ENCODE measurements around the gene PCMT1. TPM values are rescaled to one million over a fixed set of nuclear protein-coding genes. Genes with fewer than 3 reads are reported as not detected.

PCMT1 gene
- polyA plus RNA-seq, 2 donors = 20.8 to 64.9 TPM

DNA sequence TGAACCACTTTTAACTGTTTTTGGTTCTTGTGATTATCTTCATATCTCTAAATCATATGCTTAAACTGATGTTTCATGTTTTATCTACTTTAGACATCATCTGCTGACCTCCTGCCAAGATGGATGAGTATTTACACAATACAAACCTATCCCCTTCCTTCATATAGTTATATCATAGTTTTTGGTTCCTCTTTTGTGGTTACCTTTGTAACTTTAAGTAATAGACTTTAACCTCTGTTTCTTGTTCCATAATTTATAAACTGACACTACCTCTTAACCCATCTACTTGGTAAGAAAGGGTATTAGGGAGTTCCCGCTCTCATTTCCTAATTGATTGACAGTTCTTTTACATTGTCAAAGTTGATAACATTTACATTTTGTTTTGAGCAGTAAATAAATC lies 11.9 kb downstream of the PCMT1 start:
- Histone ChIP-seq H3K36me3 (ENCODE audit: control insufficient read depth in 2 of 2, insufficient read depth in 2 of 2, low read length in 1 of 2) (no peaks in the 10 kb centered on the region), H3K27ac (ENCODE audit: low read depth in 2 of 2, low read length in 1 of 2) (no peak overlapping the region), H3K4me3 (ENCODE audit: low read depth in 1 of 2, low read length in 2 of 2) (no peak overlapping the region), H3K27me3 (ENCODE audit: control insufficient read depth in 1 of 2, insufficient read depth in 2 of 2, low read length in 2 of 2) (no peaks in the 10 kb centered on the region), H3K4me1 (ENCODE audit: control insufficient read depth in 2 of 2, insufficient read depth in 2 of 2, low read length in 1 of 2) (no peaks in the 10 kb centered on the region), H3K9me3 (ENCODE audit: control insufficient read depth in 2 of 2, insufficient read depth in 1 of 2, low read depth in 1 of 2, low read length in 1 of 2) (no peaks in the 10 kb centered on the region)
- WGBS, 2 donors = 85 to 96% methylated on average over 1 of the region's 1 CpG

GRCh38 chr6:149763866-149764265 lies 14.3 kb downstream of the PCMT1 start:
- Histone ChIP-seq H3K9me3 (ENCODE audit: control insufficient read depth in 2 of 2, insufficient read depth in 1 of 2, low read depth in 1 of 2, low read length in 1 of 2) (no peaks in the 10 kb centered on the region), H3K27ac (ENCODE audit: low read depth in 2 of 2, low read length in 1 of 2) (no peak overlapping the region), H3K4me3 (ENCODE audit: low read depth in 1 of 2, low read length in 2 of 2) (no peak overlapping the region), H3K4me1 (ENCODE audit: control insufficient read depth in 2 of 2, insufficient read depth in 2 of 2, low read length in 1 of 2) (no peaks in the 10 kb centered on the region), H3K27me3 (ENCODE audit: control insufficient read depth in 1 of 2, insufficient read depth in 2 of 2, low read length in 2 of 2) (no peaks in the 10 kb centered on the region), H3K36me3 (ENCODE audit: control insufficient read depth in 2 of 2, insufficient read depth in 2 of 2, low read length in 1 of 2) (no peaks in the 10 kb centered on the region)

DNA sequence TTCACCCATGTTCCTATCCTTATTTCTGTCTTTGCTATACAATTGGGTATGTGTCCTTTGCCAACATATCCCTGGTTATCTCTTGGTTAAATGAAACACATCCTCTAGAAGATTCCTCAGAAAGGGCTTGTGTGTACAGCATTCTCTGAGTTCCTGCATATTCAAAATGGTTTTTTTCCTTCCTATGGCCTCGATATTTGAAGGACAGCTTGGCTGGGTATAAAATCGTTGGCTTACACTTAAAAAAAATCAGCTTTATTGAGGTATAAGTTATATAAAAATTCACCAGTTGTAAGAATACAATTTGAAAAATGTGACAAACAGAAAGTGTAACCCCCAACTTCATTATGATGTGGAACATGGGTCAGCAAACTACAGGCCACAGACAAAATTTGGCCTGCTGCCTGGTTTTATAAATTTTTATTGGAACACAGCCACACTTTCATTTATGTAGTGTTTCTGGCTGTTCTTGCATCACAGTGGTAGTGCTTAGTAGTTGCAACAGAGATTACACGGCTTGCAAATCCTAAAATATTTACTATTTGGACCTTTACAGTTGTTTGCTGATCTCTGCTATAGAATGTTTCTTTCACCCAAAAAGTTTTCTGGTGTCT lies 16.7 kb downstream of the PCMT1 start:
- Histone ChIP-seq H3K27ac (ENCODE audit: low read depth in 2 of 2, low read length in 1 of 2) (no peak overlapping the region), H3K27me3 (ENCODE audit: control insufficient read depth in 1 of 2, insufficient read depth in 2 of 2, low read length in 2 of 2) (no peaks in the 10 kb centered on the region), H3K4me3 (ENCODE audit: low read depth in 1 of 2, low read length in 2 of 2) (no peak overlapping the region), H3K36me3 (ENCODE audit: control insufficient read depth in 2 of 2, insufficient read depth in 2 of 2, low read length in 1 of 2) (no peaks in the 10 kb centered on the region), H3K9me3 (ENCODE audit: control insufficient read depth in 2 of 2, insufficient read depth in 1 of 2, low read depth in 1 of 2, low read length in 1 of 2) (no peaks in the 10 kb centered on the region), H3K4me1 (ENCODE audit: control insufficient read depth in 2 of 2, insufficient read depth in 2 of 2, low read length in 1 of 2) (no peaks in the 10 kb centered on the region)
- WGBS, 2 donors = 47 to 76% methylated on average over 3 of the region's 3 CpGs

- no peak overlapping the region for H3K4me3 ChIP-seq (ENCODE audit: low read depth in 1 of 2, low read length in 2 of 2)
- no peaks in the 10 kb centered on the region for H3K27me3 ChIP-seq (ENCODE audit: control insufficient read depth in 1 of 2, insufficient read depth in 2 of 2, low read length in 2 of 2)
- H3K27ac ChIP-seq (ENCODE audit: low read depth in 2 of 2, low read length in 1 of 2) = no peak overlapping the region
- no peaks in the 10 kb centered on the region for H3K4me1 ChIP-seq (ENCODE audit: control insufficient read depth in 2 of 2, insufficient read depth in 2 of 2, low read length in 1 of 2)
- H3K9me3 ChIP-seq (ENCODE audit: control insufficient read depth in 2 of 2, insufficient read depth in 1 of 2, low read depth in 1 of 2, low read length in 1 of 2) = no peaks in the 10 kb centered on the region
- WGBS, 2 donors = 89 to 91% methylated on average over 2 of the region's 2 CpGs
- peaks cover 2 to 3% of the 10 kb centered on the region in 2 donors for H3K36me3 ChIP-seq (ENCODE audit: control insufficient read depth in 2 of 2, insufficient read depth in 2 of 2, low read length in 1 of 2)
Observed at GRCh38 chr6:149769676-149770075, 20.1 kb downstream of the PCMT1 start.

- no peak overlapping the region for H3K27ac ChIP-seq (ENCODE audit: low read depth in 2 of 2, low read length in 1 of 2)
Observed at GRCh38 chr6:149771185-149771584, 21.6 kb downstream of the PCMT1 start.

DNA sequence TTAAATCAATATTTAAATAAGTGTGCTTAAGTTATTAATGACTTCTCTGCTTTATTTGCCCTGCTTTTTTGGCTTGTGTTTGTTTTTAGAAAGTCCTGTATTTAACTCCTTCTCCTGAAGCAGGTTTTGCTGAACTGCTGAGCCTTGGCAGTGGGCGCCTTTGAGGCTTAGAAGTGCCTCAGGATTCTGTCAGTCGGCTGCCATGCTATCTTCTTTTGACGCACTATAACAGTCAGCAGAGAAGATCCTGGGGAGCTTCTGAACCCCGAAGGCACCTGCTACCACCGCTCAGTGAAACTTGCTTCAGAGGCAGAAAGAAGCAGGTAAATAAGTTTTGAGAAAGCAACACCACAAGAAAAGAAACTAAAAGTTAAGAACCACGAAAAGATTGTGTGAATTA lies 22.4 kb downstream of the PCMT1 start:
- Histone ChIP-seq H3K4me3 (ENCODE audit: low read depth in 1 of 2, low read length in 2 of 2) (no peak overlapping the region), H3K4me1 (ENCODE audit: control insufficient read depth in 2 of 2, insufficient read depth in 2 of 2, low read length in 1 of 2) (no peaks in the 10 kb centered on the region), H3K27me3 (ENCODE audit: control insufficient read depth in 1 of 2, insufficient read depth in 2 of 2, low read length in 2 of 2) (no peaks in the 10 kb centered on the region), H3K9me3 (ENCODE audit: control insufficient read depth in 2 of 2, insufficient read depth in 1 of 2, low read depth in 1 of 2, low read length in 1 of 2) (no peaks in the 10 kb centered on the region), H3K36me3 (ENCODE audit: control insufficient read depth in 2 of 2, insufficient read depth in 2 of 2, low read length in 1 of 2) (peaks cover 2 to 11% of the 10 kb centered on the region in 2 donors), H3K27ac (ENCODE audit: low read depth in 2 of 2, low read length in 1 of 2) (no peak overlapping the region)
- 79 to 90% methylated on average over 6 of the region's 6 CpGs for WGBS, 2 donors

More at GRCh38 chr6:149771185-149771584, 21.6 kb downstream of the PCMT1 start:
- WGBS, 2 donors = 94 to 98% methylated on average over 3 of the region's 3 CpGs
- Histone ChIP-seq H3K36me3 (ENCODE audit: control insufficient read depth in 2 of 2, insufficient read depth in 2 of 2, low read length in 1 of 2) (peaks cover 2 to 9% of the 10 kb centered on the region in 2 donors), H3K4me3 (ENCODE audit: low read depth in 1 of 2, low read length in 2 of 2) (no peak overlapping the region), H3K9me3 (ENCODE audit: control insufficient read depth in 2 of 2, insufficient read depth in 1 of 2, low read depth in 1 of 2, low read length in 1 of 2) (no peaks in the 10 kb centered on the region), H3K4me1 (ENCODE audit: control insufficient read depth in 2 of 2, insufficient read depth in 2 of 2, low read length in 1 of 2) (no peaks in the 10 kb centered on the region), H3K27me3 (ENCODE audit: control insufficient read depth in 1 of 2, insufficient read depth in 2 of 2, low read length in 2 of 2) (no peaks in the 10 kb centered on the region)

- H3K27ac ChIP-seq (ENCODE audit: low read depth in 2 of 2, low read length in 1 of 2) = no peak overlapping the region
- no peak overlapping the region for H3K4me3 ChIP-seq (ENCODE audit: low read depth in 1 of 2, low read length in 2 of 2)
- H3K4me1 ChIP-seq (ENCODE audit: control insufficient read depth in 2 of 2, insufficient read depth in 2 of 2, low read length in 1 of 2) = no peaks in the 10 kb centered on the region
- no peaks in the 10 kb centered on the region for H3K9me3 ChIP-seq (ENCODE audit: control insufficient read depth in 2 of 2, insufficient read depth in 1 of 2, low read depth in 1 of 2, low read length in 1 of 2)
- WGBS, 2 donors = 97% methylated on average over 1 of the region's 1 CpG
- peaks cover 0 to 9% of the 10 kb centered on the region in 2 donors for H3K36me3 ChIP-seq (ENCODE audit: control insufficient read depth in 2 of 2, insufficient read depth in 2 of 2, low read length in 1 of 2)
- no peaks in the 10 kb centered on the region for H3K27me3 ChIP-seq (ENCODE audit: control insufficient read depth in 1 of 2, insufficient read depth in 2 of 2, low read length in 2 of 2)
Observed at GRCh38 chr6:149777624-149778023, 28.1 kb downstream of the PCMT1 start.

- H3K27me3 ChIP-seq (ENCODE audit: control insufficient read depth in 1 of 2, insufficient read depth in 2 of 2, low read length in 2 of 2) = no peaks in the 10 kb centered on the region
- WGBS, 2 donors = 43 to 60% methylated on average over 2 of the region's 2 CpGs
- peaks cover 0 to 9% of the 10 kb centered on the region in 2 donors for H3K36me3 ChIP-seq (ENCODE audit: control insufficient read depth in 2 of 2, insufficient read depth in 2 of 2, low read length in 1 of 2)
- H3K4me3 ChIP-seq (ENCODE audit: low read depth in 1 of 2, low read length in 2 of 2) = no peak overlapping the region
- H3K9me3 ChIP-seq (ENCODE audit: control insufficient read depth in 2 of 2, insufficient read depth in 1 of 2, low read depth in 1 of 2, low read length in 1 of 2) = no peaks in the 10 kb centered on the region
- no peaks in the 10 kb centered on the region for H3K4me1 ChIP-seq (ENCODE audit: control insufficient read depth in 2 of 2, insufficient read depth in 2 of 2, low read length in 1 of 2)
- no peak overlapping the region for H3K27ac ChIP-seq (ENCODE audit: low read depth in 2 of 2, low read length in 1 of 2)
Observed at GRCh38 chr6:149779644-149779963, 30.1 kb downstream of the PCMT1 start.

GRCh38 chr6:149781715-149782114 lies 32.2 kb downstream of the PCMT1 start:
- Histone ChIP-seq H3K27ac (ENCODE audit: low read depth in 2 of 2, low read length in 1 of 2) (no peak overlapping the region), H3K27me3 (ENCODE audit: control insufficient read depth in 1 of 2, insufficient read depth in 2 of 2, low read length in 2 of 2) (no peaks in the 10 kb centered on the region), H3K36me3 (ENCODE audit: control insufficient read depth in 2 of 2, insufficient read depth in 2 of 2, low read length in 1 of 2) (no peaks in the 10 kb centered on the region), H3K4me1 (ENCODE audit: control insufficient read depth in 2 of 2, insufficient read depth in 2 of 2, low read length in 1 of 2) (no peaks in the 10 kb centered on the region), H3K9me3 (ENCODE audit: control insufficient read depth in 2 of 2, insufficient read depth in 1 of 2, low read depth in 1 of 2, low read length in 1 of 2) (no peaks in the 10 kb centered on the region), H3K4me3 (ENCODE audit: low read depth in 1 of 2, low read length in 2 of 2) (no peak overlapping the region)

DNA sequence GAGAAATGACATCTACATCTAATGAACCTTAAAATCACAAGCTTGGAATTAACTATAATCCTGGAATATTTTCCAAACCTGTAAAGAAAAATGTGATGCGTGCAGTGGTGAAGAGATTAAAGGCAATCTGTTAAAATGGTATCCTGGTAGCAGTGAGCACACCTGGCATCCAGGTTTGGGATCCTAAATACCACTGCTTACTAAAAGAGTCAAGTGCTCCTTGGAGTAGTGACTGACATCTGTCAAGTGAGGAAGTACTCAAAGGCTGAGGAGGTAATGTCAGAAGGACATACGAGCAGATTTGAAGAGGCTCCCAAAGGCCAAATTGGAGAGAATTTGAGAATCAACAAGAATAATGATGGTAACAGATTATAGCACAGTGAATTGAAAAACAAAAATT lies 32.8 kb downstream of the PCMT1 start:
- H3K9me3 ChIP-seq (ENCODE audit: control insufficient read depth in 2 of 2, insufficient read depth in 1 of 2, low read depth in 1 of 2, low read length in 1 of 2) = no peaks in the 10 kb centered on the region
- WGBS, 2 donors = 89 to 95% methylated on average over 2 of the region's 2 CpGs
- H3K4me3 ChIP-seq (ENCODE audit: low read depth in 1 of 2, low read length in 2 of 2) = no peak overlapping the region
- no peaks in the 10 kb centered on the region for H3K4me1 ChIP-seq (ENCODE audit: control insufficient read depth in 2 of 2, insufficient read depth in 2 of 2, low read length in 1 of 2)
- H3K27ac ChIP-seq (ENCODE audit: low read depth in 2 of 2, low read length in 1 of 2) = no peak overlapping the region
- H3K36me3 ChIP-seq (ENCODE audit: control insufficient read depth in 2 of 2, insufficient read depth in 2 of 2, low read length in 1 of 2) = no peaks in the 10 kb centered on the region
- no peaks in the 10 kb centered on the region for H3K27me3 ChIP-seq (ENCODE audit: control insufficient read depth in 1 of 2, insufficient read depth in 2 of 2, low read length in 2 of 2)
